GM12892 (cell line): Measurements from ENCODE around the gene WNT3A.

ENCODE experiments used
- POLR2A ChIP-seq: IDR thresholded peaks from 2 replicates; pipeline ENCODE4 v1.6.1; 2011; ENCODE audit warnings: low read depth, low read length, control low read depth
- POLR2AphosphoS5 ChIP-seq: IDR thresholded peaks from 2 replicates; pipeline ENCODE4 v1.6.1; 2011; ENCODE audit warnings: low read depth, low read length, control low read depth

GRCh38 chr1:228110556-228110955 is 103.8 kb downstream of the WNT3A start:
- TF ChIP-seq POLR2A: no peak
- no peak for TF ChIP-seq POLR2AphosphoS5
